Occipital lobe (tissue), 2 donors: ENCODE results near the gene OPN4. TPM values are rescaled to one million over a fixed set of nuclear protein-coding genes. Genes with fewer than 3 reads are reported as not detected.

Experiments used
- DNase-seq: peaks from one replicate; lab custom pipeline; 2025; lab: John Stamatoyannopoulos, UW
- total RNA-seq: library from RNA; depleted of rRNA; stranded (reverse); fragments of >200 nt; gene quantifications from one replicate; pipeline ENCODE4 v1.2.3, GENCODE V29; 2014

Gene OPN4
- total RNA-seq, 1 donor from 2014 or later, result not detected

DNA sequence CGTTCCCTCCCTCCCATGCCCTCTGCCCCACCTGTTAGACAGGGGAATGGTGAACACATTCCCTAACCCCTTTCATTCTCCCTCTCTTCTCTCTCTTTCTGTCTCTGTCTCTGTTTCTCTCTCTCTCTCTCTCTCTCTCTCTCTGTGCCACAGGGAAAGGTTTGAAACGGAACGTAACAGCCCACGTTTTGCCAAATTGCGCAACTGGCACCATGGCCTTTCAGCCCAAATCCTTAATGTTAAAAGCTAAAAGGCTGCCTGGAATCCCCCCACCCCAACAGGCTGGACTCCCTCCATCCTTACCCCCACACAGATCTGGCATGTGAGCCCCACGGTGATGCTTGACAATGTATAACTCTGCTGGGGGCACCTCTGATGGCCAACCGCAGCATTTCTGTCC is 44.8 kb downstream of the OPN4 start:
- no peak for DNase-seq

DNA sequence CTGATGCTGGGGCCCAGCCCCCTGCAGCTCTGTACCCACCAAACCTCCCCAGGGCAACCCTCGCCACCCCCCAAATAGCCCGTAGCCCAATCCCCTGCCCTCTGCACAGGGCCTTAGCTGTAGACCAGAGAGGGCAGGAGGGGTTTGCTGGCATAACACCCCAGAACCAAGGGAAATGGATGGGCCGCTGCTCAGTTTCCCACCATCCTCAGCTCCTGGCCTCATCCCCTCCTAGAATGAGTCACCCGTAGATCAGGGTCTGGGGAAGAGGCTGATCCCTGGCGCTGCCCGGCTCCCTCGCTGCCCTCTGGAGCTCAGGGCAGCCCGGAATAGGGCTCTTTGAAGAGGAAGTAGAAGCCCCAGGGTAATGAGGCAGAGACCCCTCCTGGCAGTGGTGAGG is 45.2 kb downstream of the OPN4 start:
- no peak for DNase-seq

DNA sequence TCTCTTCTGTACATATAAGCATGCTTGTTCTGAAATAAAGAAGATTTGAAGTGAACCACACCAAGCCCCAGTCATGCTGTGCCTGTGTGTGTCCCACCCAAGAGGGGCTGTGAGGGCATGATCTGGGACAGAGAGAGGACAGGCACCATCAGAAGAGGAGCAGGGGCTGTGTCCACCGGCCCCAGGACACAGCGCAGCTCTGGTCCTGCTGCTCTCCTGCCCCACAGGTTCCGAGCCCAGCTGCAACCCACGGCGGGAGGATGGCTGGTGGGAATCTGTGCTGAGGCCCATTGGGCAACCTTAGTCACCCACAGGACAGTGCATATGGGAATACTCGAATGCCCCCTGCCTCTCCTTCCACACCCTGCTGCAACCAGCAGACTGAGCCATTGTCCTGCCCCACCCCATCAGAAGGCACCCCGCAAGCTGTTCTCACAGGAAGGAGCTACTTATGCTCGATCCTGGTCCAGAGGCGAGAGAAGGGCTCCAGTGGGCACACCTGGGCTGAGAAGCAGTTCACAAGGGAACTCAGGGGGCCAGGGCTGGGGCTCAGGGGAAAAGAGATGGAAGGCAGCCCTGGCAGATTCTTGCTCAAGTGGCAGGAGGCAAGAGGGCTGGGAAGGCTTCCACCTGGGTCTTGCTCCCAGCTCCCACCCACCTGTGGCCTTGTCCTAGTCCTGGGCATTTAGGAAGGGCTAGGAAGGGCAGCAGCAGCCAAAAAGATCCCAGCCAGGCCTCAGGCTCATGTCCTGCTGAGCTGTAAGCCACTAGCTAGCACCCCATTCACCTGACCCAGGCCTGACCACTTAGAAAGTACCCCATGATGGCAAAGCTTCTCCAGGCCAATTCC is 45.9 kb downstream of the OPN4 start:
- no peak for DNase-seq

DNA sequence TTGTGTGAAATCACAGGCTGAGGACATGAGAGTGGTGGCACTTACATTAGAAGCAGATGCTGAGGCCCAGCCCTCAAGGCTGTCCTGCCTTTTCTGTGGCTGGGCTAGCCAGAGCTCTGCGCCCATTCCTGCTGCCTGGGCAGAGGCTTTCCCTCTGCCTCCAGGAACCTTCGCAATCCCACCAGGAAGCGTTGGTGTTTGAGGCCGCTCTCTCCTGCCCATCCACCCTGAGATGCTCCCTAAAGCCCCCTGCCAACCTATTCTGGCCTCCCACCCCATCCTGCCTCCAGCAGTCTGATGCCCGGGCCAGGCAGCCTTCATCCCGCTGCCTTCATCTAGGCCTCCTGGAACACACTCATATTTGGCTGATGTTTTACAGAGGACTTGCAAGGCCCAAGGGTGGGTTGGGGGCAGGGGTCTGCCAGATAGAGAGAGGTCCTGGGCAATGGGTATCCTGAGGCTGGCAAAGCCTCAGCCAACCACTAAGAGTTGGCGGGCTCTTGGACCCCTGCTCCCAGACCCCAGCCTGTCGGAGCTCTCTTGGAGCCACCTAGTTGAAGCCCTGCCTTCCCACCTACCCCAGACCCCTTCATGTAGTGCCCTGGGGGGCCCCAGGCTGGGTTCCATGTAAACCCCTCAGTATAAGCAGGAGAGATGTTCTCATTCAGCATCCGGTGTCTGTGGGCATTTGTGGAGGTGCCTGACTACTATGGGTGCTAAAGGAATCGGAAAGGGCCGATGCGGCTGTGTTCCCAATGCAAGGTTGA is 46.7 kb downstream of the OPN4 start:
- DNase-seq, result no peak

DNA sequence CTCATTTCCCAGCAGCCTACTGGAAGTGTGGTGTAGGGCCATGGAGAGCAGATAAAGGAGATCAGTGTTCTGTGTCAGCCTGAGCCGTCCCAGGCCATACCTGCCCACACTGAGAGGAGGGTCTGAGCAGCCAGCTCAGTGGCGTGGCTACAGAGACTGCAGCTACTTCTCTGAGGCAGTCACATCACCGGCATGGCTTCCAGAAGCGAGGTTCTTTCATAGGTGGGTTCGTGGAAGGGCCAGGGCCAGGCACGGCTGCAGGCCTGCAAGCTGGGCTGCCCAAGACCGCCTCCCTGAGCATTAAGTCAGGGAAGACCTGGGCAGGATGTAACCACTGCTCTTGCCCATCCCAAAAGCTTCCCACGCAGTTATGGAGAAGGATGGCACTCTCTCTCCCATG is 48.8 kb downstream of the OPN4 start:
- DNase-seq, result no peak

DNA sequence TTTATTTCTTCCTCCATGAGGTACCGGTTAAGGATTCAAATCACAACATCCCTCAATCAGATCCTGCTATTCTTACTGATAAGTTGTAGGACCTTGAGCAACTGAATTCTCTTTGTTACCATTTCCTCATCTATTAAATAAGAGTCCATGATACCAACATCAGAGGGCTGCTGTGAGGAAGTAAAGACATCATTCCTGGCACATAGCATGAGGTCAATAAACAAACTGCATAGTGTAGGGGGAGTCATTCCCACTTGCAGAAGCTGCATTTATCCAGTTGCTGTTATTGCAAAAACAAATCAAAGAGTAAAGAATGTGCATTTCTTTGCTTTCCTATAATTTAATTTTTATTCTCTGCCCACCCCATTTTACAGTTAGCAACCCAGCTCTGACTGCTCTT is 50.8 kb downstream of the OPN4 start:
- DNase-seq, result no peak

DNA sequence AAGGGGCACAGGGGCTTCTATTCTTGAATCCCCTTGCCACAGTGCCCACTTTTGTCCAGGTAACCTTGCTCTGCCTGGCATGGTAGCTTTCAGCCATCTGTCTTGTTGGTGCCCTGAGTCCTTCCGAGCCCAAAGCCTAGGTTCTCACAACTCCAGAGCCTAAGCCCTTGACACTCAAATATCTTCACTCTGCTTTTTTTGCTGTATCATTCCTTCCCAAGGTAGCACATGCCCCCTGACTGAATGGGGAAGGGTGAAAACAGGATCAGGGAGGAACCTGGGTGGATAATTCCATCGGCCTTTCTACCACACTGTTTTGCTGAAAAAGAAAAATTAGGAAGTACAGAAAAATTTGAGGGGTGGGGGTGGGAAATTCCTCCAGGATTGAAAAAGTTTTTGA is 51.6 kb downstream of the OPN4 start:
- no peak for DNase-seq

DNA sequence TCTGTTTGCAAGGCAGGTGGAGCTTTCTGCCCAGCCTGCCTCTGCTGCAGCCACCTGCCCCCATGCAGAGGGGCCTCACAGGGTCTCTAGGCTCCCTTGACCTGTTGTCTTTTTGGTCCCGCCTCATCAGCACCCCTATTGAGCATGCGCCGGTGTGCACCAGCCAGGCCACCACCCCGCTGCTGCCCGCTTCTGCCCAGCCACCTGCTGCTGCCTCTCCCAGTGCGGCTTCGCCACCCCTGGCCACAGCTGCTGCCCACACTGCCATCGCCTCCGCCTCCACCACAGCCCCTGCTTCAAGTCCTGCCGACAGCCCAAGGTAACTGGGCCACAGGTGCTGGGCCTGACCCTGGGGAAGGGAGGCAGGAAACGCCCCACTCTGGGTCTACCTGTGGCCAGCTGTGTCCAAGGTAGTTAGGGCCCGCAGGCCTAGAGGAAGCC is 52.1 kb downstream of the OPN4 start:
- DNase-seq, result no peak

DNA sequence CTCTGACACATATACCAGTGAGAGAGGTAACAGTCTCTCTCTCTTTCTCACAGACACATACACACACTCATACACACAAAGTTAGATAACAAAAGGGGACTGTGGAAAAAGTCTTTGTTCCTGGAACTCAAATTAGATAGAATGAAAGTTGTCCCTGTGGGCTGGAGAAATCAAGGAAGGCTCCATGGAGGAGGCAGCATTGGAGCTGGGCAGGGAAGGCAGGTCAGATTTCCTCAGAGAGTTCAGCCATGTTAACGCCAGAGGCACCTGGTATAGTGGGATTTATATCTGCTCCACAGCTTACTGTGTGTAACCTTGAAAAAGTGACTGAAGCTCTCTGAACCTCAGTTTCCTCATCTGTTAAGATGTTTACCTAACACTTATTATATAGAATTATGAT is 52.6 kb downstream of the OPN4 start:
- no peak for DNase-seq

DNA sequence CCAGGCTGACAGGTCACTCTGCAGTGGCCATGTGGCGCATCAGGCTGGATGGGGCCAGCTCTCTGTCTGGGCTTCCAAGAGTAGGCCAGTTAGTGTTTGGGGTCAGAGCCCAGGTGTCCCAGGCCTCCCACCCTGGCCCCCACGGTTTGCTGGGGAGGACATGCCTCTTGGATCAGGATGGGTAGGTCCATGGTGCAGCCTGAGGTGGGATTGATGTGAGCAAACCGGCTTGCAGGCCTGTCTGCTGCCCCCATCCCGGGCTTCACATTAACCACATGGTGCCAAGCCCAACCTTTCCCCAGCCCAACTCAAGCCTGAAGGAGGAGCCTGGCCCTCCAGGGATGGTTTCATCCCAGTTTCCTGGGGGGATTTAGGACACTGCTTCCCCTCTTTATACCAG is 53.2 kb downstream of the OPN4 start:
- no peak for DNase-seq

DNA sequence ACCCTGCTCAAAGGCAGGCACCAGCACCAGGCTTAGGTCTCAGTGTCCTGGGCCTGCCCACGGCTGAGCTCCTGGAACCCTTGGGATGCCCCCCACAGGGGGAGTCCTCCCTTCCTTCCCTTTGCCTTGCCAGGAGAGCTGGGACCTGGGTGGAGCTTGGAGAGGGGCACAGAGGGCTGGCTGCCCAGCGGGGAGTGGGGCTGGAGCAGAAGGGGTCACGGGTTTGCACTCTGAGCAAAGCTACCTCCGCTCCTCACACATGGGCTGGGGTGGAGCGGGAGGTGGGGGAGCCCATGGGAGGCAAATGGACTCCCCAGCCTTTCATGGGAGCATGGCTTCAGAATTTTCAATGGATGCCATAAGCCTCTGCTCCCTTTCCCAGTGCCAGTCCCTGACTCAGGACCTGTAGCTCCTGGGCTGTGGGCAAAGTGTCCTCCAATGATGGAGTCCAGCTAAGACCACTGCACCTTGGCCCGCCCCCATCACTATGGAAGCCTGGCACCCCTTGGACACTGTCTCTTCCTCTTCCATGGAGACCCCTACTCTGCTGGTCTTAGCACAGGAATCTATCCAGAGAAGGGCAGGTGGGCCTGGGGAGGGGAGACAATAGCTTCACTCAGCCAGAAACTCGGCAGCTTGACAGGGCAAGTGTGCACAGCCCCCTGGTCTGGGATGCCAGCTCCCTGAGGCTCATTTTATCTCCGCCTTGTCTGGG is 53.9 kb downstream of the OPN4 start:
- DNase-seq, result no peak

DNA sequence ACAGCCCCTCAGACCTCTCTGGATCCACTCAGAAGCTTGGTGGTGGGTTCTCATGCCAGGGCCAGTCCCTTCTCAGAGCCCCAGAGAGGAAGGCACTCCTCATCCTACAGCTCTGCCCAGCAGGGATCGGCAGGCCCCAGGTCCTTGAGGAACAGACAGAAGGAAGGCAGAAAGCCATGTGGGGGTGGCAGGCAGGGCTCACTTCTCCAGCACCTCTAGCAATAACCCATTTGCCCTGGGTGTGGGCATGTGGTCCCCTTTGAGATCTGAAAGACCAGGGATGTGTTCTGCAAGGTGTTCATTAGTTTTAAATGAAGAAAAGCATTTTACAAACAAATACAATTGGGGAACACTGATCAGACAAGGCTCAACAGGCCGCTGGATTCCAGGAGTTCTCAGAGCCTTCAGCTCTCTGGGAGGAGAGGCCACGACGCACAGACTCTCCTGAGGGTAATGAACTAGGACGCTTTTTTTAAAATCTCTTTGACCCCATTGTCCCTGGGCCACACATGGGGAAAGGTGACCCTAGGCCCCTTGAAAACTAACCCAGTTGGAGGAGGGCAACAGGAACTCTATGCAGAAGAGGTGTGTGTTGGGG is 54.5 kb downstream of the OPN4 start:
- no peak for DNase-seq

DNA sequence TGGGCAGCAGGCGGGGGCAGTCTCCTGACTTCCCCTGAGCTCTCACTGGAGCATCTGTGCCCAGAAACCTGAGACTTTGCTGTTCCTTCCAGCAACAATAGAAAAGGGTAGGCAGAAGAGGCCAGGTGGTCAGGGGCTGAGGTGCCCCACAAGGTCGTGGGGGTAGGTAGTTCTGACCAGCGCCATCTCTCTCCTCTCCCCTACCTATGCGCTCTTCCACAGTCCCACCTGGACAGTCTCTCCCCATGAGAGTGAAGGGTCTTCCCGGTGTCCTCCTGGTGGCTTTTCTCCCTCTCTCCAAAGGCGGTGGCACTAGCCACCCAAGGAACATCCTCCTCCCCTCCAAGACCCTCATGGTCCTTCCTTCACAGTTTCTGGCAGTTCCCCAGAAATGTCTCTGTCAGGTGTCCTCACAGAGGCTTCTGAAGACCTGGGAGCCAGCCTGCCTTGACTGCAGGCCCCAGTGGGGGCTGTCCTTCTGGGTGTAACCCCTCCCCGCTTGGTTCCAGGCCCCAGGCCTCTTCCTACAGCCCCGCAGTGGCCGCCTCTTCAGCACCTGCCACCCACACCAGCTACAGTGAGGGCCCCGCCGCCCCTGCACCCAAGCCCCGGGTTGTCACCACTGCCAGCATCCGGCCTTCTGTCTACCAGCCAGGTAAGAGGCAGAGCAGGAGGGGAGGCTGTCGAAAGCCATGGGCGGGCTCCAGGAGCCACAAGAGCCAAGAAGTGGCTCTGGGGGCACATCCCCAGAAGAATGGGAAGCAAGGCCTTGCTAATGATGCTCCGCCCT is 55.2 kb downstream of the OPN4 start:
- DNase-seq, result no peak

DNA sequence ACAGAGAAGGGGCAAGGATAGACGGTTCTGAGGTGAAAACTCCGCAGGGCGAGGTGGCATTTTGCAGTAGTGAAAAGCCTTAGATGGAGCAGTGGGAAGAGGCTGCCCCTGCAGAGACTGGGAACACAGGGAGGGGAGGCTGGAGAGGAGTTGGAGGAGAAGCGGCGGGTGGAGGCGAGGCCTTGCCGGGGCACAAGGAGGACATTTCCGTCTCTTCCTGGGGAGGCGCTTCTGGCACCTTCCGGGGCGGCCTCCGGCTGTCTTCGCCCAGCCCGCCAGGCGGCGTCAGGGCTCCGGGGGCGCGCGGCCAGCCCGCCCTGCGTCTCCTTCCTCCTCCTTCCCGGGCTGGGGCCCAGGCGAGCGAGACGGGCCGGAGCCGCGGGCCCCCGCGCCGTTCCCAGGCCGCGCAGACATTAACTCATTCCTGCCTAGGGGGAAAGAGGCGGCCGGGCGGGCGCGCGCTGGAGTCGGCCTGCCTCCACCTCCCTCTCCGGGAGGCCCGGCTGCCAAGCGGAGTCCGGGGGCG is 56.7 kb downstream of the OPN4 start:
- peak; percentile 80 for DNase-seq

DNA sequence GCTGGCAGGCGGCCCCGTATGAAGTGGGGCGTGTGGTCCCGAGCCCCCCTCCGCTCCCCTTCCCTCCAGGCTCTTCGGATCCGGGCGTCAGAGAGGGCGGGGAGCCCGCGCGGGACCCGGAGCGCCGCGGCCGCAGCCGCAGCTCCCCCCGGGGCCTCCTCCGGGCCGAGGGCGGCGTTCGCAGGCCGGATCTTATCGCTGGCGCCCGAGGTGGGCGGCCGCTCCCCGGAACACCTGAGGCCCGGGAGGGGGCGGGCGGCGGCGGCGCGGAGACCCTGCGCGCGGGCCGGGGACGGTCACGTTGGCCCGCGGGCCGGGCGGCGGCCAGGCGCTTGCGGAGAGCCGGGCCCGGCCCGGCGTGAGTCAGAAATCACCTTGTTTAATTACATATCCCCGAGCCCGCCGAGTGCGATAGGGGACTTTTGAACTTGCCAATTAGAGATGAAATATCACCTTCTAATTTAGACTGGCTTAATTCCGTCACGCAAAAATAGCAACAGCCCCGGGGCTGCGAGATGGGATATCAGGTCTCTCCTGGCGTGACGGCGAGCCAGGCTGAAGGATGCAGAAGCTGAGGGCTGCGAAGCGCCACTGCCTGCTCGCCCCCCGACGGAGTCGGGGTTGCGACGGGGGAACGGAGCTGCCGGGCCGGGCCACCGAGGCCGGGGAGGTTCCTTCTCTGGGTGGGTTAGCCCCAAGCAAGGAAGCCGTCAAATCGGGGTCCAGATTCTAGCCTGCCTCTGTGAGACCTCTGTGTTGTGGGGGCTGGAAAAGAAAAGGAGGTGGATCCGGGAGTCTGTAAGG is 57.4 kb downstream of the OPN4 start:
- peak; percentile 36 for DNase-seq

DNA sequence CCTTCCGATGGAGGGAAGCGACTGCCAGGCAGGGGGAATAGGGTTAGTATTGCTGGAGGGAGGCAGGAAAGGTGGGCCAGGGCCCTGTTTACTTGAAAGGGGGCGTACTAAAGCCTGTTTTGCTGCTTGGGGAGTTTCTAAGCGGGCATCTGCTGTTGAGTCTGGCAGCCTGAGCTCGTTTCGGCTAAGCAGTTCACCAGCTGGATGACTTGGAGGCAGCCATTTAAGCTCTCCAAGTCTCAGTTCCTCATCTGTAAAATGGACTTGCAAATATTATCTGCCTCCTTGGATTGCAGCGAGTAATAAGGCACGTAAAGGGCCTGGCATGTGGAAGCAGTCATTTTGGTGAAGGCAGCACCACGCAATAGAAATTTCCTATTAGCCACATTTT is 58.0 kb downstream of the OPN4 start:
- DNase-seq, result no peak

DNA sequence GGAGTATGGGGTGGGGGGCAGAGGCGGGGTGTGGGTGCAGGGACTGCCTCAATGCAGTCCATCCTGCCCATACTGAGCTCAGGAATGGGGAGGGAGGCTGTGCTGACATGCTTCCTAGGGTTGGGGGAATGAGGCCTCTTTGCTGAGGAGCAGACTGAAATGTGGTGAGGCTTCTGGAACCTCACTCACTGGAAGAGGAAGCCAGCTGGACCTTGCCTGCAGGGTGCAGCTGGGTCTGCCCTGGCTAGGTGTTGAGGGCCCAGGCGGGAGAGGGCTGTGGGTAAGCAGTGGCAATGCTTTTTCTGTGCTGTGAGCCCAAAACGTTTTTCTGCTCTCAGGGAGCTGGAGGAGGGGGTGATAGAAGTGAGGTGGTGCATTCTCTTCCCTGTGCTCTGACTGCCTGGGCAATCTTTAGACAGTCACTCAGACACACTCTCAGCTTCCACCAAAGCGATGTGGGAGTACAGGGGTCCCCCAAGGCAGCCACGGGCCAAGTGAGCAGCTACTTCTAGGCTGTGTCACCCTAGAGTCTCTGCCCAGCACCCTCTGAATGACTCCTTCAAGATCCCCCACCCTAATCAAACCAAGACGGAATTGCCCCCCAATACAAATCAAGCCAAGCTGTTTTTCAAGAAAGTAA is 60.9 kb downstream of the OPN4 start:
- DNase-seq, result no peak

DNA sequence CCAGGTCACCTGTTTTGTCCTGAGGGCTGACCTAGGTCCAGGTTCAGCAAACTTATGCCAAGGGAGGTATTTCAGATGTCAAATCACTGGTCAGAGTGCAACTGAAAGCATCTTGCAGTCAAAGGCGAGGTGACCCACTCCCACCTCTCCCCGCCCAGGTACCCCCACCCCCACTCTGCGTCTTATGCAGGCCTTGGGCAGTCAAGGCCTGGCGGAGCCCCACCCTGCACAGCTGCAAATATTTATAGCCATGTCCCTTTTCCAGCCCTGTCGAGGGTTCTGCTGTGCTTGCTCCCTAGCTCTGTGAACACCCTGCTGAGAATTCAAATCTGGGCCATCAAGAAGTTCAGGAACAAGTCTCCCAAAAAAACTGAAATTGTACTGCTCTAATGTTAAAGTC is 61.5 kb downstream of the OPN4 start:
- DNase-seq, result no peak
